GM12891 (cell line): ENCODE results near the gene CTNNA2.

Experiments
- DNase-seq: peaks from one replicate; pipeline ENCODE4 v3.0.0; 2011; ENCODE audit warnings: low spot score; ENCODE audit not compliant: insufficient read length
- FAIRE-seq: peaks from 2 replicates; lab custom pipeline; 2011; peaks lifted over from hg19 to GRCh38; lab: Jason Lieb, UNC
- PAX5 ChIP-seq: IDR thresholded peaks from 2 replicates; pipeline ENCODE4 v1.6.1; 2011; ENCODE audit warnings: low read length, moderate library complexity, mild to moderate bottlenecking; ENCODE audit not compliant: insufficient read depth, severe bottlenecking
- POLR2A ChIP-seq: IDR thresholded peaks from 2 replicates; pipeline ENCODE4 v1.6.1; 2011; ENCODE audit warnings: low read depth, low read length, control low read depth
- POLR2AphosphoS5 ChIP-seq: IDR thresholded peaks from 2 replicates; pipeline ENCODE4 v1.6.1; 2011; ENCODE audit warnings: low read depth, low read length, control low read depth
- POU2F2 ChIP-seq: IDR thresholded peaks from 2 replicates; pipeline ENCODE4 v1.6.1; 2011; ENCODE audit warnings: low read depth, mild to moderate bottlenecking, control low read depth, low read length, moderate library complexity
- SPI1 ChIP-seq: IDR thresholded peaks from 2 replicates; pipeline ENCODE4 v1.6.1; 2011; ENCODE audit warnings: low read depth, low read length, control low read depth
- TAF1 ChIP-seq: IDR thresholded peaks from 2 replicates; pipeline ENCODE4 v1.6.1; 2011; ENCODE audit warnings: low read depth, low read length, control low read depth

CTNNA2 gene

DNA sequence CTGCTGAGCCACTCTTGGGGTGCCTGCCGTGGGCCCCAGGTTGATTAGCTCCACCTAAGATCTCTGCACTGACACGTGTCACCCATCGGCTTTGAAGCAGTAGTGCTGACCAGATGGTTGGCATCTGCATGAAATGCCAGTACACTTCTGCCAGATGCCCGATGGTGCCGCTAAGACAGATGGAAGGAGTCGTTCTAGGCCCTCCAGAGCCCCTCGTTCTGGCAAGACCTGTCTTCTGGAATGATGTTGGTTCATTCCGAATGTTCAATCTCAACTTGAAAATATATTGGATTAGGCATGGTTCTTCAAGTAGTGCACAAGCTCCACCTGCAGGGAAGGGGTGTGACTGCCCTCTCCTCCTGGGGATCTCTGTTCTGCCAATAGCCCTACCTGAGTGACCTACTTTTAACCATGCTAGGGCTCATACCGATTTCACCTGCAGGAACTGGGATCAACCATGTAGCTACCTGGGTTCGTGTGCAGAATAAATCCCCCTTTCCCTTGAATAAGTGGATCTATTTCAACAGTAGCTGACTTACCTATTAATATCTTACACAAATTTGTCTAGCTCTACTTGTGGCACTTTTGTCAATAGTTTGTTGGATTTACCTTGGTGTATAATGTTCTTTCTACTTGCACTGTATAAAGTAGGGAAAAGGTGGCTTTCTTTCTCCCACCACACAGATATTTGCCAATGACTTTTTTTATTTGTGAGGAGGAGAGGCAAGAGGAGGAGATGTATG lies 342.6 kb downstream of the CTNNA2 start:
- FAIRE-seq = no peak
- no peak for DNase-seq

DNA sequence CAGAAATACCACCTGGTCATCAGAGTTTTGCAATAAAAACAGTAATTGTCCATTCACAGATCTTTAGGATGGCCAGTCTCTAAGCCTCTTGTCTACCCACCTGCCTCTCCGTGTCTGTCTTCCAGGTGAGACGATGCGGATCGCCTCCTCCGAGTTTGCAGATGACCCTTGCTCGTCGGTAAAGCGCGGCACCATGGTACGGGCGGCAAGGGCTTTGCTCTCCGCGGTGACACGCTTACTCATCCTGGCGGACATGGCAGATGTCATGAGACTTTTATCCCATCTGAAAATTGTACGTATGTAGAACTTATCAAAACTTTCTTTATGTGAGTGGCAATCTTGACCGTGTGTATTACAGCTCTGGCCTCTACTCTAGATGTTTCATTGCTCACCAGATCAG lies 345.0 kb downstream of the CTNNA2 start:
- DNase-seq = no peak
- no peak for FAIRE-seq
- no peak for TF ChIP-seq TAF1
- TF ChIP-seq PAX5 = no peak

More for the DNA sequence above, 342.6 kb downstream of the CTNNA2 start:
- TF ChIP-seq TAF1 = no peak
- no peak for TF ChIP-seq PAX5
- no peak for TF ChIP-seq POLR2A
- TF ChIP-seq POLR2AphosphoS5 = no peak
- no peak for TF ChIP-seq POU2F2

DNA sequence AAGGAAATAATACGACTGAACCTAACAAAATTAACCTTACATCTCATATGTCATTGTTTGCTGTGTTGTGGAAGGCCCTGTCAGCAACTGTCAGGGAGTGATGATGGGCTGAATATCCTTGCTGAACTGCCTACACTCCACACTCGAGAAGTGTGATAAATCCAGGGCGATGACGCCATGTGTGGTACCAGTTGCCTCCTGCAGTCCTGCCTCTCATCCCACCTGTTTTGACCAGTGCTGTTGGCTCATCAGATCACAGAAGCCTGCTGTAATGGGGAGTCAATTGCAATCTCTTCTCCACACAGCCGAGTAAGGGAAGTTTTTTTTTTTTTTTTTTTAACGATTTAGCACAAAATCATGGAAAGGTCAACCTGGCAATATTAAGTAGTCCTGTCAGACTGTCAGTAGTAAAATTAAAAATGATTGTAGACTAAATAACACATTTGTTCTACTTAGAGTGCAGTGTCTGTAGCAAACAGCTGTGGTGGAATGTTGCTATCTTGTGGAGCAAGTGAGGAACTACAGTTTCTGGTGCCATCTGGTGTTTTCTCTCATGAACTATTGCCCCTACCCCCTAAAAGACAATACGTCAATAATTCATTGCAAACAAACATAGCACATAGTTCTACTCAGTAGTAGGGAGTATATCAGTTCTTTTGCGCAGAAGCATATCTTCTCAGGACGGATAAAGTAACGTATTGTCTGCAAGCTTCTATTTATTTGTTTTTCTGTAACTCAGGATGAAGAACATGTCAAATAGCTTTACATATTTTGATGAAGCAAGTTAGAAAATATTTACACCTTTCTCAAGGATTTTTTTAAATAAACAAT lies 347.6 kb downstream of the CTNNA2 start:
- FAIRE-seq (no peak), DNase-seq (no peak)
- TF ChIP-seq POU2F2 = no peak
- no peak for TF ChIP-seq TAF1
- no peak for TF ChIP-seq POLR2A
- no peak for TF ChIP-seq PAX5
- no peak for TF ChIP-seq POLR2AphosphoS5
- TF ChIP-seq SPI1 = no peak

DNA sequence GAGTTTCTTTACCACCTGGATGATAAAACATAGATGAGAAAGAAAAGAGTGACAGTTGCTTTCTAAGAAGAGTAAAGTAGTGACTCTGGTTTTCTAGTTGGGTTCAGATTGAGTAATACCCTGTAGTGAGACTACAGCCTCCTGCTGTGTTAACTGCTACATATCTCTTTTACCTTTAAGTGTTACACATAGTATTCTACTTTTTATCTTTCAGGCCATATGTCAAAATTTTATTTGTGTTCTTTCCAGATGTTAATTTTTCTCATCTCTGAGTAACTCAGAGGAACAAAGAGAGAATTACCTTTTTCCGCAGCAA lies 348.2 kb downstream of the CTNNA2 start:
- FAIRE-seq (no peak), DNase-seq (no peak)
- TF ChIP-seq PAX5 = no peak
- TF ChIP-seq POLR2A = no peak
- no peak for TF ChIP-seq POU2F2
- TF ChIP-seq POLR2AphosphoS5 = no peak
- TF ChIP-seq SPI1 = no peak
- TF ChIP-seq TAF1 = no peak

DNA sequence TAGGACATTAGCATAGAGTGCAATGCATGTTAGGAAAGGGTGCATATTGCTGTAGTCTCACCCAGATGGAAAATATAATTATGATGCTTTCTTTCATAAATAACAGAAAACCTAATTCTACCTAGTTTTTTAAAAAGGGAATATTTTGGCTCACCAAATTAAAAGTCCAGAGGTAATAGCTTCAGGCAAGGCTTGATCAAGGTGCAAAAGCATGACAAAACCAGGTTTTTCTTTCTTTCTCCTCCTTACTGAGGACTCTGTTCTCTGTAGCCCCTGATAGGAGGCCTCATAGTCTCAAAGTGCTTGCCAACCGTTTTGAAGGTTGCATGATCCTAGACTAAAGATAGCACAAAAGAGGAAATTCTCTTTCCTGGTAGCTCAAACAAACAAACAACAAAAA lies 349.9 kb downstream of the CTNNA2 start:
- TF ChIP-seq SPI1 (no peak), TAF1 (no peak), PAX5 (no peak), POLR2A (no peak), POLR2AphosphoS5 (no peak), POU2F2 (no peak)
- no peak for FAIRE-seq
- DNase-seq = no peak

DNA sequence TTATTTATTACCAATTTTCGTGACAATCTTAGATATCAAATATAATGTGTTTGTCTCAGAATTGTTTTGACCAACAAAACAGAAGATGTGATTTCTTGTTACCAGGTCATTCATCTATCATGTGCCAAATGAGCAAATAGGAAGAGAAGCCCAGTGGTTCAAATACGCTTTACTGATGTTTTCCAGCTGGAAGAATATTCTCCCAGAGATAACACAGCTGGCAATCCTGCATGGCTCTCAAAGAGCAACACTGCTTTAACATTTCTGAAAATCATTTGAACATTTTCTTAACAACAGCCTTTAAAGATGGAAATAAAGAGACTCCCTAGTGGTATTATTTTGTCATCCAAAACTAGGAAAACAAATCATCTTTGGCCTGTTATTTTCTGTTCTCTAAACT lies 359.8 kb downstream of the CTNNA2 start:
- DNase-seq = no peak
- TF ChIP-seq POLR2A (no peak), SPI1 (no peak), PAX5 (no peak), TAF1 (no peak), POU2F2 (no peak), POLR2AphosphoS5 (no peak)
- no peak for FAIRE-seq

DNA sequence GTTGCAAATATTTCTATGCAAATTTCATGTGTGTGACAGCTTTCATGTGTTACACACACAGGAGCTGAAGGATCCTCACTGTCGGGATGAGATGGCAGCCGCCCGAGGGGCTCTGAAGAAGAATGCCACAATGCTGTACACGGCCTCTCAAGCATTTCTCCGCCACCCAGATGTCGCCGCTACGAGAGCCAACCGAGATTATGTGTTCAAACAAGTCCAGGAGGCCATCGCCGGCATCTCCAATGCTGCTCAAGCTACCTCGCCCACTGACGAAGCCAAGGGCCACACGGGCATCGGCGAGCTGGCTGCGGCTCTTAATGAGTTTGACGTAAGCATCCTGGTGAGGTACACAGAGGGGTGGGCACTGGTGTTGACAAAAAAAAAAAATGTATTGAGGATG lies 361.2 kb downstream of the CTNNA2 start:
- TF ChIP-seq POLR2AphosphoS5 (no peak), POLR2A (no peak), SPI1 (no peak), TAF1 (no peak), PAX5 (no peak), POU2F2 (no peak)
- FAIRE-seq = no peak
- DNase-seq = no peak

DNA sequence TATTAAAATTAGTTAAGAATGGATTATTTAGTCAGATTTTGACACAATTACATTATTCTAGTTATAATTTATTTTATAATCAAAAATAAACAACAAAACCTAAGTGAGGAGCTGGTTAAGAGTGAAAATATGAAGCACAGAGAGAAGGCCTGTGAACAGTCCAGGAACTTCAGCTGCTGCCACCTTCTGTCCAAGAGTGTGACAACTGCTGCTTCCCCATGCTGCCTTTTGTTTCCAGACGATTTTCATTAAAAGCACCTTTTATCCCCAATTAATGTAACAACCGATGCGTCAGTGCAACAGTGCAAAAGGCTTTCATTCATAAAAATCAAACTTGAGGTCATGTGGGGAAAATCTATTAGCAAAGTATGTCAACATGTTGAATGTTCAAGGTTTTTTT lies 363.6 kb downstream of the CTNNA2 start:
- no peak for DNase-seq
- TF ChIP-seq SPI1 (no peak), TAF1 (no peak)
- no peak for FAIRE-seq

DNA sequence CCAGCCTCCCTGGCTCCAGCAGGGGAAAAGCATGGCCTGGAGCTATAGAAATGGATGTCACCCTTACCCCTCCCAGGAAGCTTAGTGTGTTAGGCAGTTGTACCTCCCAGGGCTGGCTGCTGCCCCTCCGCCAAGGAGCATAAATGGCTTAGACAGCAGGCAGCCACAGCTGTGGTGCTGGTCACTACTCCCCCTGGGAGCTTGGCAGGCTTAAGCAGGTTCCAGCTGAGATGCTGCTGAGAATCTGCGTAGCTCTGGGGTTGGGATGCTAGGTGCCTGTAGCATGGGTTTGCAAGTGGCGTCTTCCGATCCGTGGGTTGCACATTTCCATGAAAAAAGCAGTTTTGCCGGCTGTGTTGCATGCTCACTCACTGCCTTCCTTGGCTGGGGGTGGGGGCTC lies 369.7 kb downstream of the CTNNA2 start:
- TF ChIP-seq TAF1 = no peak
- TF ChIP-seq POU2F2 = no peak
- no peak for TF ChIP-seq PAX5
- TF ChIP-seq POLR2AphosphoS5 = no peak
- no peak for TF ChIP-seq SPI1
- TF ChIP-seq POLR2A = no peak
- DNase-seq (no peak), FAIRE-seq (no peak)

DNA sequence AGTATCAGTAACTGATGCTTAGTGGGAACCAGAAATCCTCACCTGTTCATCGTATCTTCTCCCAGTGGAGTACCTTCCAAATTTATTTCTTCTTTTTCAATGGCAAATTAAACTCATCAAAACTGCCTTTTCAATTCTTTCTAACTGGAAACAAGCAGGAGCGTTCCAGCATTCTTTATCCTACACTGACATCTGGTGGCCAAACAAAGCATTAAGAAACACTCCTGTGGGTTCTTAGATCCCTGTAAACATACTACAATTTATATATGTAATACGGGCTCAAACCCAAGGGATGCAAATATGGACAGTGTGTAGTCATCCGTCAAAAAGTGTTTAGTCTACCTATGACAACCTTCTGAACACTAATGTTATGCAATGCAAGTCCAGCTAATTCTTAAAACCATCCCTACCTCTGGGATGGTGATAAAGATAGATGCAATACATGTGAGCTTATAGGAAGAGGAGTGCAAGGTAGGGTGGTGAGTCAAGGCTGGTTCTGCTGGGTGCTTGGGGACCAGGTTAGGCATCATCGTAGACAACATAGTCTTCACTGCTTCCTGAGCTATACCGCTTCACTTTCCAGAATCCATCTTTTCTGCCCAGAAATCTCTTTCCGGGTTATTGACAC lies 375.0 kb downstream of the CTNNA2 start:
- no peak for FAIRE-seq
- DNase-seq = no peak
- no peak for TF ChIP-seq POLR2A
- no peak for TF ChIP-seq TAF1
- no peak for TF ChIP-seq PAX5
- TF ChIP-seq SPI1 = no peak
- TF ChIP-seq POU2F2 = no peak
- no peak for TF ChIP-seq POLR2AphosphoS5
